Activated B cell treated with CpG ODN at 0.5 μM for 24 hours (primary cell): ENCODE measurements around the gene PPP2R2C. TPM values are rescaled to one million over a fixed set of nuclear protein-coding genes. Genes with fewer than 3 reads are reported as not detected.

Experiments
- ATAC-seq: fragments of 200-7000 bp; cut with Tn5 transposase; one replicate; pipeline ENCODE4 v1.10.0; 2021; ENCODE audit warnings: low read depth, mild to moderate bottlenecking, moderate library complexity
- CTCF ChIA-PET: fragments of 350-600 bp; sonication (Branson Sonifier 250); formaldehyde crosslinking; loops from one replicate; lab custom pipeline; 2021; ENCODE audit warnings: antibody characterized with exemption; lab: Charles Lee
- POLR2A ChIA-PET: fragments of 350-600 bp; sonication (Branson Sonifier 250); formaldehyde crosslinking; loops from one replicate; lab custom pipeline; 2021; ENCODE audit warnings: antibody characterized with exemption; lab: Charles Lee
- DNase-seq: peaks from one replicate; pipeline ENCODE4 v3.0.0; 2022
- H3K27ac Mint-ChIP-seq: one replicate; pipeline ENCODE4 v1.8.0; 2020; ENCODE audit warnings: mixed read lengths
- H3K27me3 Mint-ChIP-seq: one replicate; pipeline ENCODE4 v1.8.0; 2021; ENCODE audit warnings: mixed read lengths
- H3K36me3 Mint-ChIP-seq: one replicate; pipeline ENCODE4 v1.8.0; 2021; ENCODE audit warnings: low read depth, mixed read lengths
- H3K4me1 Mint-ChIP-seq: one replicate; pipeline ENCODE4 v1.8.0; 2021; ENCODE audit warnings: mixed read lengths
- H3K4me3 Mint-ChIP-seq: one replicate; pipeline ENCODE4 v1.8.0; 2020; ENCODE audit warnings: mild to moderate bottlenecking, mixed read lengths
- H3K9me3 Mint-ChIP-seq: one replicate; pipeline ENCODE4 v1.8.0; 2020; ENCODE audit warnings: mixed read lengths
- CTCF ChIP-seq: fragments of 200-600 bp; IDR thresholded peaks from one replicate; pipeline ENCODE4 v1.8.0; 2022; ENCODE audit warnings: antibody characterized with exemption, mild to moderate bottlenecking
- intact Hi-C: fragments of 100-400 bp; cut with micrococcal nuclease; formaldehyde crosslinking; loops from one replicate; pipeline ENCODE4 v1.15.1; 2024
- total RNA-seq: library from RNA; stranded (reverse); gene quantifications from 2 replicates; pipeline ENCODE4 v1.2.3, GENCODE V29; 2022

Gene PPP2R2C
- total RNA-seq, 1 donor from 2014 or later: not detected

- intact Hi-C loops: no loop called here
- no peaks in the 10 kb centered on the region for H3K36me3 Mint-ChIP-seq
- ChIA-PET POLR2A (no interaction called here), CTCF (no interaction called here)
- H3K9me3 Mint-ChIP-seq: no peaks in the 10 kb centered on the region
- H3K27me3 Mint-ChIP-seq: peaks cover 8% of the 10 kb centered on the region
- H3K4me1 Mint-ChIP-seq: no peaks in the 10 kb centered on the region
- no peak for TF ChIP-seq CTCF
- no peak overlapping the region for H3K4me3 Mint-ChIP-seq
- ATAC-seq: no peak
- H3K27ac Mint-ChIP-seq: no peak overlapping the region
- no peak for DNase-seq
These were observed 76.8 kb downstream of the PPP2R2C start for GRCh38 chr4:6395466-6396228.

- intact Hi-C loops: no loop called here
- ChIA-PET POLR2A (no interaction called here), CTCF (no interaction called here)
- no peaks in the 10 kb centered on the region for H3K9me3 Mint-ChIP-seq
- DNase-seq: no peak
- no peaks in the 10 kb centered on the region for H3K36me3 Mint-ChIP-seq
- H3K4me3 Mint-ChIP-seq: no peak overlapping the region
- H3K27ac Mint-ChIP-seq: no peak overlapping the region
- no peak for ATAC-seq
- no peak for TF ChIP-seq CTCF
- H3K4me1 Mint-ChIP-seq: no peaks in the 10 kb centered on the region
- H3K27me3 Mint-ChIP-seq: peaks cover 3% of the 10 kb centered on the region
These were observed 77.7 kb downstream of the PPP2R2C start for GRCh38 chr4:6394671-6395081.

GRCh38 chr4:6393544-6394475 is 78.6 kb downstream of the PPP2R2C start:
- DNase-seq (no peak), ATAC-seq (no peak)
- CTCF ChIA-PET: no interaction called here
- Mint-ChIP-seq H3K9me3 (no peaks in the 10 kb centered on the region), H3K27ac (no peak overlapping the region), H3K4me3 (no peak overlapping the region), H3K4me1 (no peaks in the 10 kb centered on the region), H3K27me3 (peaks cover 8% of the 10 kb centered on the region), H3K36me3 (no peaks in the 10 kb centered on the region)
- POLR2A ChIA-PET: no interaction called here
- no peak for TF ChIP-seq CTCF
- intact Hi-C loops: no loop called here

- H3K36me3 Mint-ChIP-seq: no peaks in the 10 kb centered on the region
- ATAC-seq (no peak), DNase-seq (no peak)
- no peaks in the 10 kb centered on the region for H3K9me3 Mint-ChIP-seq
- ChIA-PET POLR2A (no interaction called here), CTCF (no interaction called here)
- no peak overlapping the region for H3K4me3 Mint-ChIP-seq
- H3K27me3 Mint-ChIP-seq: peaks cover 10% of the 10 kb centered on the region
- H3K27ac Mint-ChIP-seq: no peak overlapping the region
- no peak for TF ChIP-seq CTCF
- no peaks in the 10 kb centered on the region for H3K4me1 Mint-ChIP-seq
- intact Hi-C loops: no loop called here
These were observed 79.3 kb downstream of the PPP2R2C start for GRCh38 chr4:6393066-6393465.

GRCh38 chr4:6392407-6392806 is 80.0 kb downstream of the PPP2R2C start:
- CTCF ChIA-PET: no interaction called here
- POLR2A ChIA-PET: no interaction called here
- H3K27me3 Mint-ChIP-seq: peaks cover 10% of the 10 kb centered on the region
- ATAC-seq (no peak), DNase-seq (no peak)
- H3K4me1 Mint-ChIP-seq: no peaks in the 10 kb centered on the region
- no peak overlapping the region for H3K4me3 Mint-ChIP-seq
- no peaks in the 10 kb centered on the region for H3K9me3 Mint-ChIP-seq
- no peak for TF ChIP-seq CTCF
- no peak overlapping the region for H3K27ac Mint-ChIP-seq
- no peaks in the 10 kb centered on the region for H3K36me3 Mint-ChIP-seq
- intact Hi-C loops: no loop called here
